HG03571 (cell line): ENCODE measurements around the gene ARID1B.
A peak's percentile ranks its signal among the peaks of the same experiment; 100 is the strongest.

Experiments used
- ATAC-seq: cut with Tn5 transposase; IDR thresholded peaks from one replicate; pipeline ENCODE4 v1.9.1; 2021; ENCODE audit not compliant: unreplicated experiment

Gene ARID1B

GRCh38 chr6:157090736-157091135 is 313.6 kb downstream of the ARID1B start:
- no peak for ATAC-seq

- no peak for ATAC-seq
These were observed 314.1 kb downstream of the ARID1B start for GRCh38 chr6:157091243-157091642.

DNA sequence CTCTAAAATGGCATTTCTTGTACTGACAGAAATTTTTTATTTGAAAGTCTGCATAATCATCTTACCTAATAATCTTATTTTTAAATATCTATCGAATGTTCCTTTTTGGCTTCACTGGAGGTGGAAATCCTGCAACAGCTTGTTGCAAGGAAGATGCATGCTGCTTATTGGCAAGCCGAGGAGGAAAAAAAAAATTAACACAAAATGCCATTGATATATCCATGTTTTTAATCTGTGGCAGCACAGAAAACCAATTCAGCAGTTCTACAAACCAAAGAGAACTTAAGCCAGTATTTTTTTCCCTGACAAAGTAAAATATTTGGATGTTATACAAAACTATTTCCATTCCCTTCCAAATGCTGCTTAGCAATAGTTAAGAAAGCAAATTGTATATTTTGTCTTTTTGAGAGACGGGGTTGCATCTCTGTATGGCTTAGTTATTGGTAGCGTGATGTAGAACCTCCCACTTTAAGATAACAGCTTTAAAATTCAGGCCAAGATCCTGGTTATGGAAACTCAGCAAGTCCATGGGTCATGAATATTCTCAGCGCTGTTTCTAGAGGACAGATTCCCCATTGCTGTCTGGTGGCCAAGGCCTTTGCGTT is 314.8 kb downstream of the ARID1B start:
- no peak for ATAC-seq

DNA sequence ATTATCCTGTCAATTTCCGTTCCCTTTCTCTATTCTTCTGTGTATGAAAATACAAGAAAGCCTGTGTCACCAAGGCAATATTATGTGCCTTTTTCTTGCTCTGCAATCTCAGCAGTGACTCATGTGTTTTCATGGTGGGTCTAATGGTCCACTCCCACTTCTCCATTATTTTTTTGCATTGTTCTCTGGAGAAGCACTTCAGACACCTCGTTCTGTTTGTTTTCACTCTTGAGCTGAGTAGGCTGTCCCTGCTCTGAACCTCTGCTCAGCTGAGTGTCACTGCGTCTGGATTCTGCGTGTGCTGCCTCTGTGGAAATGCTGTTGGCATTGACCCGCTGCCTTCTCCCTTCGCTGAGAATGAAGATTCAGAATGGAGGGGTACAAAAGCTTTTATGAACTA is 315.6 kb downstream of the ARID1B start:
- no peak for ATAC-seq

GRCh38 chr6:157093536-157093935 is 316.4 kb downstream of the ARID1B start:
- ATAC-seq: no peak

- ATAC-seq: peak; percentile 70
These were observed 316.9 kb downstream of the ARID1B start for GRCh38 chr6:157094038-157094437.

DNA sequence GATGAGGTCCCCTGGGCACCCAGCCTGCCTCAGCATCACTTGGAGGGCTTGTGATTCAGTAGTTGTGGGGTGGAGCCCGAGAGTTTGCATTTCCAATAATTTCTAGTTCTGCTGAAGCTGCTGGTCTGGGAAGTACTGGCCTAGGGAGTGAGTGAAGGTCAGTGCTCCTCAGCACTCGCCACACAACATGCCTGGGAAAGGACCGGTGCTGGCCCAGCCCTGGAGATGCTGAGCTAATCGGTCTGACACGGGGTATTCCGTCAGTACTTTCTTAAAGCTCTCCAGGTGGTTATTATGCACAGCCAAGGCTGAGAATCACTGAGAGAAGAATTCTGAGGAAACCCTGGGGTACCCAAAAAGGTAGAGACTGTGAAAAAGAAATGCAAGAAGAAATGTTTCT is 317.9 kb downstream of the ARID1B start:
- no peak for ATAC-seq

DNA sequence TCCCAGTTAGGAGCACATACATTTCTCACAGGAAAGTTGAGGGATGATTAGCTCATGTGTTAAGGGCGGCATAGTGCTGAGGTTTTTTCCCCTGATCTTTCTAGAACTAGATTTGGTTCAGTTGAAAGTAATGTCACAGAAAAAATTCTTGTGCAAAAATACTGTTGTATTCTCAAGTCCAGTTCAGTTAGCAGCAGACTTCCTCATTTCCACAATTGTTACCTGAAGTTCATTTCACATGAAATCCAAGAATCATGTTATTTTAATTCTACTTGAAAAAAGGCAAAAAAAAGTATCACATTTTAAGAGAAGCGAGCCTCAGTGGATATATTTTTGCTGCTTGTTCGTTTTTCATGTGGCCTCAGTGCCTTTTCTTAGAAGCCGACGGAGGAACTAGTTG is 318.4 kb downstream of the ARID1B start:
- no peak for ATAC-seq

DNA sequence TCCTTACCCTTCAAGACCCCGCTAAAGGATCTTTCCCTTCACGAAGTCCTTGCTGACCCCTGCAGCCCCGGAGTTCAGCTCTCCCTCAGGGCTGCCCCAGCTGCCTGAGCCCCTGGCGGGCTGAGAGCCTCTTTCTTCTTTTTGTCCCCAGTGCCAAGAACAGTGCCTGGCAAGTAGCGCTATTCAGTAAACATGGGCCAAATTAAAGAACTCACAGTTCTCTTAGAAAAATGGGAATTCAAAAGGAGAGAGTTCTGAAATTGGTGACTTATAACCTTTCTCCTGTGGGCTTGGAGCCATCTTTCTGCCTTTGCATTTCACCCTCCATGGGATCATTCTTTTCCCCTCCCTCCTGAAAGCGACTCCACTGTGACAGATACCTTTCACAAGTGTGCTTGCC is 318.9 kb downstream of the ARID1B start:
- no peak for ATAC-seq

DNA sequence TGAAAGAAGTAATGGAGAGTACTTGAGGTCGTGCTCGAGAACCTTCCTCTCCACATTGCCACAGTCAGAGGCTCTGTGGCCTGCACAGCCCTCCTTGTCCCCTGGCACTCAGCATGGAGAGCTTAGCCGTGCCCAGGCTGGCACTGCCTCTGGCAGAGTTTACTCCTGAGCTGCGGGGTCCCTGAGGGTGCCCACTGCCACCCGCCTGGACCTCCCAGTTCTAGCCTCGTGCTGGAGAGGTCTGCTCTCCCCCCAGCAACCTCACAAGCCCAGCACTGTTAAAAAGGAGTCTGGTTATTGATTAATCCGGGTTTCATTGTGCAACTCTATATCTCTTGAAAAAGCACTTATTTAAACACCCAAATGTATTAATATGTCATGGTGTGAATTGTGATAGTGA is 319.3 kb downstream of the ARID1B start:
- ATAC-seq: no peak

DNA sequence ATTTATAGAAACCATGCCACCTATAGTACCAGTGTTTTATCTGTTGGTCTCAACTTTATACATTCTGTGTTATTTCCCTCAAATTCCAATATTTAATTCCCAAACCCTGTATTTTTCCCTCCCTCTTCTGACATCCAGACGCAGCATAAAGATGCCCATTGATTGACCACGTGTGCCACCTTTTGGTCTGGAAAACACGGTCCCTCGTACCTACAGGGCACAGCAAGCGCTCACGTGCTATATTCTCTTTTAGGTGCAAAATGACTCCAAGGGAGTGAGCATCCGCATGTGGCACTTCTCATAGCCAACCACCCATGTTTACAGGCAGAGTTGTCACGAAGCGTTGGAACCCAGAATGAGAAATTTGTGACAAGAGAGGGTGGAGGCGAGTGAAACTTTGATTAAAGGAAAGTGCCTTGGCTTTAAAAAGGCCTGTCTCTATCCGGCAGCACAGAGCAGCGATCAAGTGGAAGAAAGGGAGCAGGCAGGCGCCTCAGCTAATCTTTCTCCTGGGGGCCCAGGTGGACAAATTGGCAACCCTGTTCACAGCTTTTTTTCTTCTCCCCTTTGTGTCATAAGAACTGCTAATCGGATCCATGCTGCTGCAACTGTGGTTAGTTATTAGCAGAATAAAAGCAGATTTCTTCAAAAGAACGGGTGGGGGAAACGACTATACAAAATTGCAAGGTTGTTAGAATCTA is 320.2 kb downstream of the ARID1B start:
- no peak for ATAC-seq

GRCh38 chr6:157098999-157099398 is 321.8 kb downstream of the ARID1B start:
- no peak for ATAC-seq

- ATAC-seq: peak; percentile 94
These were observed 322.9 kb downstream of the ARID1B start for GRCh38 chr6:157099912-157100593.

- no peak for ATAC-seq
These were observed 324.0 kb downstream of the ARID1B start for GRCh38 chr6:157101166-157101565.

DNA sequence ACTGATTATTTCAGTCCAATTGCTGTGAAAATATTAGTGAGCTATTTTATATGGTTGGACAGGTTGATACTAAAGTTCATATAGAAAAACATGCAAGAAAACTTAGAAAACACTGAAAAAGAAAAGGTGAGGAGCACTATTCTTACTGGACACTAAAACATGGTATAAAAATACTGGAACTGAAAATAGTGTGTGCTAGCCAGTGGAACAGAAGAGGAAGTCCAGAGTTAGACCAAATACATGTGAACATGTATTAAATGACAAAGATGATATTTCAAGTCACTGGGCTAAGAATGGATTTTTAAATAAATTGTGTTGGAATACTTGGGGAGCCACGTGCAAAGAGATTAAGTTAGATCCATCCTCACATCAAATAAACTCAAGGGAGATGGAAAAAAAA is 327.6 kb downstream of the ARID1B start:
- ATAC-seq: no peak

DNA sequence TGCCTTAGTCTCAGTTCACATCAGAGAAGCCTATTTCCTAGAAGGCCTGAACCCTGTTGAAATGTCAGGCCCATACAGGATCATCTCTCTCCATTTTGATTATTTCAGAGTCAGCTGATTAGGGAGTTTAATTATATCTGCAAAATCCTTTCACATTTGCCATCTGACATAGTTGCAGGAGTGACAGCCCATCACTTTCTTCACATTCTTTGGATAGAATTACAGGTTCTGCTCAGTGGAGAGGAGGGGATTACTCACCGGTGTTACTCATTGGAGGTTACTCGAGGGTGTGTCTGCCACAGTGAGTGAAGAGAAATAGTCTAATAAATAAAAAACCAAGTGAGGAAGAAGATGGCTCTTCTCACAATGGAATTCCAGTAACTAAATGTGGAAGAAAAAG is 329.3 kb downstream of the ARID1B start:
- ATAC-seq: no peak

- ATAC-seq: no peak
These were observed 330.4 kb downstream of the ARID1B start for GRCh38 chr6:157107571-157107914.

- no peak for ATAC-seq
These were observed 330.9 kb downstream of the ARID1B start for GRCh38 chr6:157107915-157108651.

DNA sequence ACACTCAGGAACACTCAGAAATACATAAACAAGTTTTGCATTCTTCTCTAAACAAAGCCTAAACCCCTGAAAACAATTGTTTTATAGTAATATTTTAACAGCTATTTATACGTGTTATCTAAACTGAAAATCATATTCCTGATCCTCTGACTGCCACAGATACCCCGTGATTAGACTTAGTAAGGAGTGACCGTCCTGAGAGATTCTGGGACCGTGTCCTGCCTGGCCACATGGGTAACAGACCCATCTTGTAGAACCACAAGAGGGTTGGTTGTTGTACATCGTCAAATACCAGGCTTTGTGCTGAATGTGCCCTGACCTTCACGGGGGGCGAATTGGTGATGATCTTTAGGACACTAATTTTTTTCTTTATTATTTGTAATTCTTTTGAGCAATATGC is 331.7 kb downstream of the ARID1B start:
- no peak for ATAC-seq

GRCh38 chr6:157110607-157111006 is 333.4 kb downstream of the ARID1B start:
- no peak for ATAC-seq

- ATAC-seq: no peak
These were observed 336.2 kb downstream of the ARID1B start for GRCh38 chr6:157113389-157113788.

DNA sequence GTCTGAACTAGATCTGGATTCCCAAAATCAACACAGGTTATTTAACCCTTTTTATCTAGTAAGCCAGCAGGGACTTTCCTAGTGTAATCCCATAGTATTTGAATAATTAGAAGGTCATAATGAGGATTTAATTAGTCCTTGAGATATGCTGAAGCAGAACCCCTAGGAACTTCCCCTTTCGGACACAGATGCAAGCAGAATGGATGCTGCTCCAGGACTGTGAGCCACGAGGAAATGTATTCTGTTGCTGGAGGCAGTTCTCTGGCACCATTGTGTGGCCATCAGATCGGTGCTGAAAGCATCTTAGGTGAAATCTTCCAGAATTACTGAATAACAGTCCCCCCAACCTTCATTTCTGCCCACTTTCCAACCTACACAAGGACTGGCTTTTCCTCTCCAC is 339.2 kb downstream of the ARID1B start:
- ATAC-seq: no peak
